Thoracic aorta (tissue), 2 donors: ENCODE results near the gene CARD19. TPM values are rescaled to one million over a fixed set of nuclear protein-coding genes. Genes with fewer than 3 reads are reported as not detected.

ENCODE experiments used
- ATAC-seq: fragments of 150-250 bp; one replicate; pipeline ENCODE4 v1.8.0; 2017; ENCODE audit warnings: low read depth; ENCODE audit not compliant: insufficient number of reproducible peaks, low FRiP score
- DNase-seq: peaks from one replicate; pipeline ENCODE4 v3.0.0-alpha.2; 2020; ENCODE audit warnings: low spot score
- H3K27ac ChIP-seq, 2 donors: fragments of 200-600 bp; sonication (generic); 1 replicate in 1 of 2; 2 replicates in 1 of 2; pipeline ENCODE4 v1.5.1; 2016; ENCODE audit warnings: mild to moderate bottlenecking in 2 of 2, moderate library complexity in 2 of 2
- H3K27me3 ChIP-seq: fragments of 200-600 bp; sonication (generic); replicated peaks from 2 replicates; pipeline ENCODE4 v1.6.0; 2016; ENCODE audit warnings: mild to moderate bottlenecking; ENCODE audit not compliant: insufficient read depth
- H3K36me3 ChIP-seq: fragments of 200-600 bp; sonication (generic); one replicate; pipeline ENCODE4 v1.5.1; 2016
- H3K4me1 ChIP-seq, 2 donors: fragments of 200-600 bp; sonication (generic); 1 replicate in 1 of 2; 2 replicates in 1 of 2; pipeline versions ENCODE4 v1.5.1 to v1.6.0; 2016; ENCODE audit warnings: low read depth in 2 of 2, mild to moderate bottlenecking in 1 of 2; ENCODE audit not compliant: control insufficient read depth in 1 of 2
- H3K4me3 ChIP-seq: fragments of 200-600 bp; sonication (generic); 2 replicates; pipeline ENCODE4 v1.5.1; 2016; ENCODE audit warnings: mild to moderate bottlenecking
- H3K9me3 ChIP-seq: fragments of 200-600 bp; sonication (generic); 2 replicates; pipeline ENCODE4 v1.5.1; 2016
- CTCF ChIP-seq: fragments of 200-600 bp; sonication (generic); IDR thresholded peaks from one replicate; pipeline ENCODE4 v1.5.1; 2019; ENCODE audit warnings: antibody characterized with exemption
- total RNA-seq, 2 donors: library from RNA; depleted of rRNA; stranded (reverse); fragments of >200 nt; gene quantifications; one replicate each; pipeline versions ENCODE4 v1.1.0 to v1.2.3, GENCODE V29; 2016

The CARD19 gene
- total RNA-seq, 2 donors from 2014 or later: 46.3 to 103 TPM

GRCh38 chr9:93065135-93065720 is 30.8 kb upstream of the CARD19 start:
- TF ChIP-seq CTCF: no peak
- DNase-seq: no peak
- no peaks in the 10 kb centered on the region for H3K9me3 ChIP-seq
- no peak for ATAC-seq
- peak overlapping the region; percentile 45 to 54 for H3K27ac ChIP-seq
- no peaks in the 10 kb centered on the region for H3K27me3 ChIP-seq
- H3K36me3 ChIP-seq: no peaks in the 10 kb centered on the region
- H3K4me3 ChIP-seq: no peak overlapping the region
- H3K4me1 ChIP-seq: peaks cover 20 to 41% of the 10 kb centered on the region in 2 donors

GRCh38 chr9:93066978-93067603 is 28.9 kb upstream of the CARD19 start:
- Histone ChIP-seq H3K4me3 (no peak overlapping the region), H3K4me1 (peaks cover 11 to 37% of the 10 kb centered on the region in 2 donors), H3K27me3 (no peaks in the 10 kb centered on the region), H3K36me3 (no peaks in the 10 kb centered on the region), H3K9me3 (no peaks in the 10 kb centered on the region), H3K27ac (no peak overlapping the region)
- DNase-seq (no peak), ATAC-seq (no peak)
- no peak for TF ChIP-seq CTCF

GRCh38 chr9:93068956-93069355 is 27.1 kb upstream of the CARD19 start:
- peaks cover 15 to 48% of the 10 kb centered on the region in 2 donors for H3K4me1 ChIP-seq
- no peaks in the 10 kb centered on the region for H3K27me3 ChIP-seq
- H3K36me3 ChIP-seq: no peaks in the 10 kb centered on the region
- no peaks in the 10 kb centered on the region for H3K9me3 ChIP-seq
- DNase-seq (no peak), ATAC-seq (no peak)
- no peak overlapping the region for H3K27ac ChIP-seq
- no peak for TF ChIP-seq CTCF
- H3K4me3 ChIP-seq: no peak overlapping the region

- Histone ChIP-seq H3K27ac (no peak overlapping the region), H3K4me1 (peaks cover 3 to 33% of the 10 kb centered on the region in 2 donors), H3K4me3 (no peak overlapping the region), H3K36me3 (no peaks in the 10 kb centered on the region), H3K27me3 (no peaks in the 10 kb centered on the region), H3K9me3 (no peaks in the 10 kb centered on the region)
- no peak for DNase-seq
- no peak for TF ChIP-seq CTCF
- ATAC-seq: no peak
These were observed 24.6 kb upstream of the CARD19 start for GRCh38 chr9:93071464-93071863.

GRCh38 chr9:93072383-93072795 is 23.6 kb upstream of the CARD19 start:
- Histone ChIP-seq H3K36me3 (no peaks in the 10 kb centered on the region), H3K9me3 (no peaks in the 10 kb centered on the region), H3K4me1 (peaks cover 3 to 33% of the 10 kb centered on the region in 2 donors), H3K4me3 (no peak overlapping the region), H3K27ac (peak overlapping the region; percentile 4 to 37), H3K27me3 (no peaks in the 10 kb centered on the region)
- no peak for DNase-seq
- TF ChIP-seq CTCF: no peak
- ATAC-seq: no peak
